Esophagus squamous epithelium (tissue), 4 donors: ENCODE measurements around the gene KRTAP10-4.
"Not testable (repeated sequence)": the region's sequence is repeated elsewhere in the genome, so short reads cannot be mapped to it uniquely, and the experiment has no call there.

ENCODE experiments used
- CTCF ChIP-seq, 6 experiments: fragments of 450-650 bp in 4 of 6; fragments of 200-600 bp in 2 of 6; sonication (generic) in 2 of 6; IDR thresholded peaks; one replicate each; pipeline ENCODE4 v1.5.1; 2016 to 2019; ENCODE audit warnings: antibody characterized with exemption in 6 of 6, mild to moderate bottlenecking in 4 of 6, moderate library complexity in 4 of 6
- POLR2A ChIP-seq, 4 donors: fragments of 450-650 bp; IDR thresholded peaks; one replicate each; pipeline ENCODE4 v1.6.1; 2017; ENCODE audit warnings: antibody characterized with exemption in 4 of 4, mild to moderate bottlenecking in 4 of 4, moderate library complexity in 3 of 4

- not testable (repeated sequence) for TF ChIP-seq CTCF, POLR2A (IDR thresholded peaks at IDR 0.05)
Observed at GRCh38 chr21:44573630-44574456, at the start of gene KRTAP10-4.
